Mucosa of descending colon (tissue), 3 donors: Measurements from ENCODE around the gene TOR4A. TPM values are rescaled to one million over a fixed set of nuclear protein-coding genes. Genes with fewer than 3 reads are reported as not detected.
"Not testable (repeated sequence)": the region's sequence is repeated elsewhere in the genome, so short reads cannot be mapped to it uniquely, and the experiment has no call there.

Experiments used
- ATAC-seq: fragments of 200-7000 bp; cut with Tn5 transposase; one replicate; pipeline ENCODE4 v1.9.1; 2020; ENCODE audit warnings: mild to moderate bottlenecking, moderate library complexity
- DNase-seq, 3 donors: peaks; one replicate each; pipeline ENCODE4 v3.0.0-alpha.2; 2020
- H3K36me3 ChIP-seq: fragments of 200-600 bp; one replicate; pipeline ENCODE4 v1.8.0; 2021; ENCODE audit warnings: low read depth, mild to moderate bottlenecking
- H3K4me1 ChIP-seq: fragments of 200-600 bp; one replicate; pipeline ENCODE4 v1.8.0; 2021; ENCODE audit warnings: low read depth, mild to moderate bottlenecking
- H3K4me3 ChIP-seq: fragments of 200-600 bp; one replicate; pipeline ENCODE4 v1.8.0; 2021; ENCODE audit warnings: mild to moderate bottlenecking
- H3K9me3 ChIP-seq: fragments of 200-600 bp; one replicate; pipeline ENCODE4 v1.8.0; 2021; ENCODE audit warnings: mild to moderate bottlenecking
- intact Hi-C, 2 donors: fragments of 100-400 bp; cut with DNase I in 1 of 2; cut with micrococcal nuclease in 1 of 2; formaldehyde crosslinking; loops; one replicate each; pipeline versions ENCODE4 v1.11.0 to v1.11.1; 2022; cut with DNase I, micrococcal nuclease
- total RNA-seq, 3 donors: library from RNA; stranded (reverse); fragmentation: NEBNext Ultra II Directional in 2 of 3; extraction: Animal tissue kit (Norgen Biotek cat#: 25700) in 2 of 3; gene quantifications; one replicate each; pipeline versions ENCODE4 v1.2.1 to v1.2.4, GENCODE V29; 2021 to 2023
- TF ChIP-seq, protein P1 (sequence below): fragments of 200-600 bp; IDR thresholded peaks from one replicate; pipeline ENCODE4 v1.8.0; 2022; ENCODE audit warnings: antibody characterized with exemption, mild to moderate bottlenecking
- donor health status: DM: no; HTN: no; CAD: no; lungs with moderate emphysema.
- donor health status: DM: no; HTN: no; CAD: no.
- donor health status: DM: no; HTN: yes; CAD: no.

TOR4A gene
- total RNA-seq, 3 donors from 2014 or later = 23.3 to 48.6 (median 45.3) TPM

- DNase-seq = peak in 1 of 3 donors; percentile 44
- Histone ChIP-seq H3K4me1 (peaks cover 1% of the 10 kb centered on the region), H3K36me3 (no peaks in the 10 kb centered on the region), H3K9me3 (no peaks in the 10 kb centered on the region), H3K4me3 (no peak overlapping the region)
- TF ChIP-seq, protein P1, sequence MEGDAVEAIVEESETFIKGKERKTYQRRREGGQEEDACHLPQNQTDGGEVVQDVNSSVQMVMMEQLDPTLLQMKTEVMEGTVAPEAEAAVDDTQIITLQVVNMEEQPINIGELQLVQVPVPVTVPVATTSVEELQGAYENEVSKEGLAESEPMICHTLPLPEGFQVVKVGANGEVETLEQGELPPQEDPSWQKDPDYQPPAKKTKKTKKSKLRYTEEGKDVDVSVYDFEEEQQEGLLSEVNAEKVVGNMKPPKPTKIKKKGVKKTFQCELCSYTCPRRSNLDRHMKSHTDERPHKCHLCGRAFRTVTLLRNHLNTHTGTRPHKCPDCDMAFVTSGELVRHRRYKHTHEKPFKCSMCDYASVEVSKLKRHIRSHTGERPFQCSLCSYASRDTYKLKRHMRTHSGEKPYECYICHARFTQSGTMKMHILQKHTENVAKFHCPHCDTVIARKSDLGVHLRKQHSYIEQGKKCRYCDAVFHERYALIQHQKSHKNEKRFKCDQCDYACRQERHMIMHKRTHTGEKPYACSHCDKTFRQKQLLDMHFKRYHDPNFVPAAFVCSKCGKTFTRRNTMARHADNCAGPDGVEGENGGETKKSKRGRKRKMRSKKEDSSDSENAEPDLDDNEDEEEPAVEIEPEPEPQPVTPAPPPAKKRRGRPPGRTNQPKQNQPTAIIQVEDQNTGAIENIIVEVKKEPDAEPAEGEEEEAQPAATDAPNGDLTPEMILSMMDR = no peak
- no peak for ATAC-seq
- intact Hi-C loops = no loop called here
Measured at GRCh38 chr9:137321726-137322361, 44.3 kb downstream of the TOR4A start.

DNA sequence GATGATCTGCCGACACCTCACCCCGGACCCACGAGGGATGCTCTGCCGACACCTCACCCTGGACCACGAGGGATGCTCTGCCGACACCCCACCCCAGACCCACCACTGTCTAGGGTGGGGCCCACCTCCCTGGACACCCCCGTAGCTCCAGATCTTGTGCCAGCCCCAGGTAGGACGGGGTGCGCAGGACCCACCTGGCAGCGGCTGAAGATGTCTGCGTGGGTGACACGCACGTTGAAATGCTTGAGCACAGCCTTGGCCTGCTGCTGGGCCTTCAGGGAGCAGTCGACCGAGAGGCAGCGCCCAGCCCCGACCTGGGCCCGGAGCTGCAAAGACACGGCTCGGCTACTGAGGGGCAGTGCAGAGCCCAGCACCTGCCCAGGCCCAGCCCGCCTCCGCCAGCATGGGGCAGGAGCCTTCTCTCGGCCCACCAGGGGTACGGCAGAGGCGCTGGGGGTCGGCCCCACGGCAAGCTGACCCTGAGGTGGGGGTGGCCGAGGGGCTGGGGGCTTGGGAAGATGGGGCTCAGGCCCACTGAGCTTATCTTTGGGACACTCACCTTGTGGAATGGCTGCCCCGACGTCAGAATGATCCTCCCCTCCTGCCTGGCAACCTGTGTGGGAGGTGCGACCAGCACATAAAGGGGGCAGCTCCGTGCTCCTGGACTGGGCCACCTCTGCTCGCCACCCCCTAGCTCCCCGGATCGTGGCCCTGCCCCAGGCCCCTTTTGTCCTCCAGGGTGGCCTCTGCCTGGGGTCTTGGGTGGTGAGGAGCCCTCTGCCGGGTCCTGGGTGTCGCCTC is 46.2 kb downstream of the TOR4A start:
- ATAC-seq (no peak), DNase-seq (peak in 1 of 3 donors; percentile 48)
- TF ChIP-seq, protein P1 = no peak

GRCh38 chr9:137325124-137325523 is 47.6 kb downstream of the TOR4A start:
- Histone ChIP-seq H3K9me3 (peaks cover 2% of the 10 kb centered on the region), H3K4me3 (no peak overlapping the region), H3K36me3 (peaks cover 4% of the 10 kb centered on the region), H3K4me1 (no peaks in the 10 kb centered on the region)
- TF ChIP-seq, protein P1 = no peak
- ATAC-seq (no peak), DNase-seq (no peak)
- intact Hi-C loops = no loop called here

More for the DNA sequence above, 46.2 kb downstream of the TOR4A start:
- Histone ChIP-seq H3K4me3 (no peak overlapping the region), H3K9me3 (peaks cover 2% of the 10 kb centered on the region), H3K4me1 (no peaks in the 10 kb centered on the region), H3K36me3 (peaks cover 4% of the 10 kb centered on the region)
- intact Hi-C loops = no loop called here

DNA sequence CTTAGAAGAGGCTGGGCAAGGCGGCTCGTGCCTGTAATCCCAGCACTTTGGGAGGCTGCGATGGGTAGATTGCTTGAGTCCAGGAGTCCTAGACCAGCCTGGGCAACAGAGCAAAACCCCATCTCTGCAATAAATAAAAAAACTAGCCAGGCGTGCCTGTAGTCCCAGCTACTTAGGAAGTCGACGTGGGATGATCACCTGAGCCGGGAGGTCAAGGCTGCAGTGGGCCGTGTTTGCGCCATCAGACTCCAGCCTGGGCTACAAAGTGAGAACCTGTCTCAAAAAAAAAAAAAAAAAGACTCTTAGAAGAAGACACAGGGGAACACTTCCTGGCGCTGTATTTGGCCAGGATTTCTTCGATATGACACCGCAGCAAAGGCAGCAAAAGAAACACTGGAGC is 48.3 kb downstream of the TOR4A start:
- H3K36me3 ChIP-seq = peaks cover 4% of the 10 kb centered on the region
- no peak for ATAC-seq
- no peak for DNase-seq
- H3K4me1 ChIP-seq = no peaks in the 10 kb centered on the region
- no peak overlapping the region for H3K4me3 ChIP-seq
- H3K9me3 ChIP-seq = peaks cover 2% of the 10 kb centered on the region
- TF ChIP-seq, protein P1 = no peak
- intact Hi-C loops = no loop called here

- TF ChIP-seq, protein P1 = no peak
- peaks cover 4% of the 10 kb centered on the region for H3K36me3 ChIP-seq
- peak; percentile 61 for ATAC-seq
- intact Hi-C loops = no loop called here
- H3K9me3 ChIP-seq = peaks cover 2% of the 10 kb centered on the region
- no peak overlapping the region for H3K4me3 ChIP-seq
- no peak for DNase-seq
- no peaks in the 10 kb centered on the region for H3K4me1 ChIP-seq
Measured at GRCh38 chr9:137326445-137327065, 49.0 kb downstream of the TOR4A start.

GRCh38 chr9:137327641-137328550 is 50.4 kb downstream of the TOR4A start:
- DNase-seq, H3K9me3 ChIP-seq, intact Hi-C loops, ATAC-seq, H3K4me1 ChIP-seq, H3K36me3 ChIP-seq: not testable (repeated sequence)
- peak overlapping the region; percentile 6 for H3K4me3 ChIP-seq

DNA sequence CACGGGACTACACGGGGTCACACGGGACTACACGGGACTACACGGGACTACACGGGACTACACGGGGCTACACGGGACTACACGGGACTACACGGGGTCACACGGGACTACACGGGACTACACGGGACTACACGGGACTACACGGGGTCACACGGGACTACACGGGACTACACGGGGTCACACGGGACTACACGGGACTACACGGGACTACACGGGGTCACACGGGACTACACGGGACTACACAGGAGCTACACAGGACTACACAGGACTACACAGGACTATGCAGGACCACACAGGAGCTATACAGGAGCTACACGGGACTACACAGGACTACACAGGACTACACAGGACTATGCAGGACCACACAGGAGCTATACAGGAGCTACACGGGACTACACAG is 52.1 kb downstream of the TOR4A start:
- H3K36me3 ChIP-seq, H3K4me1 ChIP-seq, DNase-seq, H3K4me3 ChIP-seq, ATAC-seq, H3K9me3 ChIP-seq, intact Hi-C loops: not testable (repeated sequence)
